Trophoblast cell (in vitro differentiated cells and primary cell): ENCODE data around the gene DCAF15.
A peak's percentile ranks its signal among the peaks of the same experiment; 100 is the strongest.

ENCODE experiments used
- DNase-seq, 2 donors: peaks; one replicate each; pipeline ENCODE4 v3.0.0-alpha.2; 2016
- H2AFZ ChIP-seq: 2 replicates; pipeline ENCODE4 v1.6.1; 2013; ENCODE audit warnings: low read length, moderate library complexity, mild to moderate bottlenecking; ENCODE audit not compliant: insufficient read depth, poor library complexity
- H2AK5ac ChIP-seq: 2 replicates; pipeline ENCODE4 v1.6.1; 2013; ENCODE audit warnings: mild to moderate bottlenecking, low read length
- H2BK120ac ChIP-seq: 2 replicates; pipeline ENCODE4 v1.6.1; 2013; ENCODE audit warnings: low read length, mild to moderate bottlenecking, moderate library complexity; ENCODE audit not compliant: insufficient read depth, poor library complexity
- H2BK12ac ChIP-seq: 2 replicates; pipeline ENCODE4 v1.6.1; 2013; ENCODE audit warnings: mild to moderate bottlenecking, low read length, moderate library complexity
- H2BK5ac ChIP-seq: 2 replicates; pipeline ENCODE4 v1.6.1; 2013; ENCODE audit warnings: low read length, low read depth, moderate library complexity, mild to moderate bottlenecking; ENCODE audit not compliant: poor library complexity
- H3K14ac ChIP-seq: 2 replicates; pipeline ENCODE4 v1.6.1; 2013; ENCODE audit warnings: mild to moderate bottlenecking, low read length
- H3K18ac ChIP-seq: 2 replicates; pipeline ENCODE4 v1.6.1; 2013; ENCODE audit warnings: mild to moderate bottlenecking, low read length
- H3K23ac ChIP-seq: 2 replicates; pipeline ENCODE4 v1.6.1; 2013; ENCODE audit warnings: low read length
- H3K27ac ChIP-seq: 2 replicates; pipeline ENCODE4 v1.5.1; 2013; ENCODE audit warnings: low read depth, mild to moderate bottlenecking, inconsistent platforms, low read length, moderate library complexity
- H3K27me3 ChIP-seq: 2 replicates; pipeline ENCODE4 v1.6.1; 2013; ENCODE audit warnings: inconsistent platforms, mild to moderate bottlenecking, low read length, moderate library complexity; ENCODE audit not compliant: insufficient read depth
- H3K36me3 ChIP-seq, 2 experiments: 1 replicate in 1 of 2; 2 replicates in 1 of 2; pipeline ENCODE4 v1.6.1; 2013; ENCODE audit warnings: low read length in 2 of 2, mild to moderate bottlenecking in 2 of 2, moderate library complexity in 1 of 2; ENCODE audit not compliant: insufficient read depth in 2 of 2, control insufficient read depth in 1 of 2
- H3K4ac ChIP-seq: 2 replicates; pipeline ENCODE4 v1.6.1; 2013; ENCODE audit warnings: low read depth, mild to moderate bottlenecking, low read length, moderate library complexity
- H3K4me1 ChIP-seq, 2 experiments: 1 replicate in 1 of 2; 2 replicates in 1 of 2; pipeline ENCODE4 v1.6.1; 2013; ENCODE audit warnings: low read length in 2 of 2, mild to moderate bottlenecking in 2 of 2, moderate library complexity in 1 of 2; ENCODE audit not compliant: insufficient read depth in 2 of 2, control insufficient read depth in 1 of 2
- H3K4me2 ChIP-seq: 2 replicates; pipeline ENCODE4 v1.6.1; 2013; ENCODE audit warnings: inconsistent platforms, mild to moderate bottlenecking, low read length, moderate library complexity
- H3K4me3 ChIP-seq: 2 replicates; pipeline ENCODE4 v1.5.1; 2013; ENCODE audit warnings: mild to moderate bottlenecking, low read depth, low read length, inconsistent platforms
- H3K79me1 ChIP-seq: one replicate; pipeline ENCODE4 v1.6.1; 2013; ENCODE audit warnings: low read length
- H3K79me2 ChIP-seq: 2 replicates; pipeline ENCODE4 v1.6.1; 2013; ENCODE audit warnings: low read length, mild to moderate bottlenecking; ENCODE audit not compliant: control insufficient read depth, insufficient read depth, poor library complexity
- H3K9ac ChIP-seq: 2 replicates; pipeline ENCODE4 v1.6.1; 2013; ENCODE audit warnings: mild to moderate bottlenecking, low read length
- H3K9me3 ChIP-seq: 2 replicates; pipeline ENCODE4 v1.6.1; 2013; ENCODE audit warnings: low read depth, mild to moderate bottlenecking, control low read depth, inconsistent platforms, low read length; ENCODE audit not compliant: insufficient read depth
- H4K12ac ChIP-seq: 2 replicates; pipeline ENCODE4 v1.6.1; 2013; ENCODE audit warnings: low read depth, mild to moderate bottlenecking, low read length, moderate library complexity
- H4K8ac ChIP-seq: 2 replicates; pipeline ENCODE4 v1.6.1; 2013; ENCODE audit warnings: low read depth, mild to moderate bottlenecking, low read length, moderate library complexity
- H4K91ac ChIP-seq: one replicate; pipeline ENCODE4 v1.6.1; 2013; ENCODE audit warnings: low read depth, mild to moderate bottlenecking, low read length, moderate library complexity
- WGBS: extraction: QIAGEN DNeasy Blood & Tissue Kit; methylation state at CpG from one replicate; pipeline ENCODE4 v1.1.7; 2013; ENCODE audit warnings: missing lambda C conversion rate; ENCODE audit not compliant: insufficient read length, insufficient coverage; ENCODE audit errors: extremely low coverage; 5-methylcytosine and 5-hydroxymethylcytosine counted together

The DCAF15 gene

DNA sequence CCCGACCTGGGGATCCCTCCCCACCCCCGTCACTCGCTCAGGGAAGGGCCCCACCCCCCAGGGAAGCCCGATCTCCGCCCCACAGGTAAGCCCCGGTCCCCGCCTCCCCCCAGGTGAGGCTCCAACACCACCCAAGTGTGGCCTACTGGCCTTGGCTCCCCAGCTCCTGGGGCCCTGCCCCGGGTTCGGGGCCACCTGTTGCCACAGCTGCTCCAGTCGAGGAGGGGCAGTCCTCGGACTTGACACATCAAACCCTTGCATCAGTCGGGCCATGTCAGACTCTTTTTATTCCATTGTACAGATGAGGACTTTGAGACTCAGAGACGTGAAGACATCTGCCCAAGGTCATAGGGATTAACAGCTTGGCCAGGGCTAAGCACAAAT, 45.8 kb upstream of the DCAF15 start:
- peak overlapping the region; percentile 28 for H3K14ac ChIP-seq
- H3K27me3 ChIP-seq: no peaks in the 10 kb centered on the region
- peaks cover 3 to 8% of the 10 kb centered on the region in 2 experiments for H3K4me1 ChIP-seq
- peaks cover 0 to 6% of the 10 kb centered on the region in 2 experiments for H3K36me3 ChIP-seq
- peak overlapping the region; percentile 84 for H4K8ac ChIP-seq
- H2AK5ac ChIP-seq: peak overlapping the region; percentile 64
- no peak overlapping the region for H3K9ac ChIP-seq
- WGBS: no CpG with 5 or more reads among the region's 13 CpGs
- no peak overlapping the region for H2BK5ac ChIP-seq
- H2BK12ac ChIP-seq: no peak overlapping the region
- peak in 1 of 2 donors; percentile 4 for DNase-seq
- peak overlapping the region; percentile 48 for H3K4ac ChIP-seq
- H3K4me2 ChIP-seq: peak overlapping the region; percentile 60
- peak overlapping the region; percentile 94 for H3K4me3 ChIP-seq
- no peak overlapping the region for H3K27ac ChIP-seq
- H2AFZ ChIP-seq: peak overlapping the region; percentile 95
- peak overlapping the region; percentile 31 for H4K12ac ChIP-seq
- H3K79me1 ChIP-seq: peaks cover 5% of the 10 kb centered on the region
- H3K79me2 ChIP-seq: peaks cover 5% of the 10 kb centered on the region
- H3K18ac ChIP-seq: peak overlapping the region; percentile 82
- no peak overlapping the region for H3K23ac ChIP-seq
- no peaks in the 10 kb centered on the region for H3K9me3 ChIP-seq
- peak overlapping the region; percentile 29 for H2BK120ac ChIP-seq
- peak overlapping the region; percentile 76 for H4K91ac ChIP-seq

DNA sequence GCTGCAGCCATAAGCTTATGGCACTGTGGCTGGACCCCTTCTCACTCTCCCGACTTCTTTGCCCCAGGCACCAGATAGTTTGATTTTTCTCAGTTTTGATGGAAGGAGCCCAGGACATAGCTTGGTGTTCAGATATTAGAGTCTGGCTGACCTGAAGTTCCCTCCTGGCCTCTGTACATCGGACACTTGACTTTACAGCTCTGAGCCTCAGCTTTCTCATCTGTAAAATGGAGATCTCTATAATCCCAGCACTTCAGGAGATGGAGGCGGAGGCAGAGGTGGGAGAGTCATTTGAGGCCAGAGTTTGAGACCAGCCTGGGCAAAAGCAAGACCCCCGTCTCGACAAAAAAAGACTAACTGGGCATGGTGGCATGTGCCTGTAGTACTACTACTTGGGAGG, 45.4 kb upstream of the DCAF15 start:
- Histone ChIP-seq H3K4ac (peak overlapping the region; percentile 27), H3K4me3 (no peak overlapping the region), H3K79me1 (peaks cover 5% of the 10 kb centered on the region), H4K12ac (peak overlapping the region; percentile 31), H3K9me3 (no peaks in the 10 kb centered on the region), H3K14ac (peak overlapping the region; percentile 28), H2BK120ac (no peak overlapping the region), H4K91ac (no peak overlapping the region), H4K8ac (peak overlapping the region; percentile 84), H3K79me2 (peaks cover 5% of the 10 kb centered on the region), H3K36me3 (peaks cover 0 to 6% of the 10 kb centered on the region in 2 experiments), H3K23ac (no peak overlapping the region), H3K27me3 (no peaks in the 10 kb centered on the region), H3K27ac (no peak overlapping the region), H2AK5ac (peak overlapping the region; percentile 64), H3K4me1 (peaks cover 3 to 8% of the 10 kb centered on the region in 2 experiments), H2AFZ (no peak overlapping the region), H3K4me2 (peak overlapping the region; percentile 60), H2BK12ac (no peak overlapping the region), H2BK5ac (no peak overlapping the region), H3K18ac (peak overlapping the region; percentile 81), H3K9ac (no peak overlapping the region)
- WGBS: no CpG with 5 or more reads among the region's 5 CpGs
- no peak for DNase-seq

DNA sequence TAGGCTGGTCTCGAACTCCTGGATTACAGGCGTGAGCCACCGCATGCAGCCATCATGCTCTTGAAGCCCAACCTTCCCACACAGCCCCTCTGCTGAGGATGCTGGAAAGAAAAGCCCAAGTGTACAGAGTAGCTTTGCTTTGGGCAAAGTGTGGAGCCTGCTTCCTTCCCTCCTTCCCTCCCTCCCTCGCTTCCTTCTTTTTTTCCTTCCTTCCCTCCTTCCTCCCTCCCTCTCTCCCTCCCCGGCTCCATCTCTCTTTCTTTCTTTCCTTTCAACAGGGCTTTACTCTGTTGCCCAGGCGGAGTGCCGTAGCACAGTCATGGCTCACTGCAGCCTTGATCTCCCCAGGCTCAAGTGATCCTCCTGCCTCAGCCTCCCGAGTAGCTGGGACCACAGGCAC, 43.6 kb upstream of the DCAF15 start:
- WGBS: no CpG with 5 or more reads among the region's 8 CpGs
- no peak overlapping the region for H4K8ac ChIP-seq

DNA sequence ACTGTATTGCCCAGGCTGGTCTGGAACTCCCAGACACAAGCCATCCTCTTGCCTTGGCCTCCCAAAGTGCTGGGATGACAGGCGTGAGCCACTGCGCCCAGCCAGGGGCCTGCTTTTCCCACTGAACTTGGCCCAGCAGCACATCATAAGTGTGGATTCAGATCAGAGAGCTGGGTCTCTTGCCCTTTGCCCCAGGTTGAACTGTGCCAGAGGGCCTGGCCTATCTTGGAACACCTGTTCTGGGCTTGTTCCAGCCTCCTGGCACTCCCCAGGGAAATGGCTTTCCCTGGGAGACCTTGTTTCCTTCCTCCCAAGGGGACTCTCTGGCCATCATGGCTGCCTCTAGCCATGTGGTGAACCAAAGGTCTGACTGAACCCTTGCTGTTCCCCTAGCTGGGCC, 42.9 kb upstream of the DCAF15 start:
- H4K8ac ChIP-seq: no peak overlapping the region
- no peak for DNase-seq
- H3K79me2 ChIP-seq: peaks cover 5% of the 10 kb centered on the region
- H3K9ac ChIP-seq: no peak overlapping the region
- no peak overlapping the region for H2AK5ac ChIP-seq
- no peak overlapping the region for H2BK12ac ChIP-seq
- no peak overlapping the region for H4K12ac ChIP-seq
- no peak overlapping the region for H3K18ac ChIP-seq
- H3K27ac ChIP-seq: no peak overlapping the region
- H3K4ac ChIP-seq: no peak overlapping the region
- no peaks in the 10 kb centered on the region for H3K9me3 ChIP-seq
- H2BK5ac ChIP-seq: no peak overlapping the region
- no peaks in the 10 kb centered on the region for H3K27me3 ChIP-seq
- H3K36me3 ChIP-seq: peaks cover 18 to 24% of the 10 kb centered on the region in 2 experiments
- H3K14ac ChIP-seq: no peak overlapping the region
- H3K23ac ChIP-seq: no peak overlapping the region
- H2BK120ac ChIP-seq: no peak overlapping the region
- H3K4me2 ChIP-seq: no peak overlapping the region
- no peak overlapping the region for H3K4me3 ChIP-seq
- H3K4me1 ChIP-seq: peaks cover 3 to 8% of the 10 kb centered on the region in 2 experiments
- no CpG with 5 or more reads among the region's 2 CpGs for WGBS
- H4K91ac ChIP-seq: no peak overlapping the region
- no peak overlapping the region for H2AFZ ChIP-seq
- peaks cover 5% of the 10 kb centered on the region for H3K79me1 ChIP-seq

More for the DNA sequence above, 43.6 kb upstream of the DCAF15 start:
- no peak overlapping the region for H2AFZ ChIP-seq
- H3K9me3 ChIP-seq: no peaks in the 10 kb centered on the region
- H3K36me3 ChIP-seq: peaks cover 14 to 21% of the 10 kb centered on the region in 2 experiments
- H3K27ac ChIP-seq: no peak overlapping the region
- no peak overlapping the region for H3K23ac ChIP-seq
- no peak overlapping the region for H2BK5ac ChIP-seq
- H3K4me2 ChIP-seq: no peak overlapping the region
- no peak overlapping the region for H3K14ac ChIP-seq
- H2AK5ac ChIP-seq: no peak overlapping the region
- H3K4me1 ChIP-seq: peaks cover 3 to 8% of the 10 kb centered on the region in 2 experiments
- peaks cover 5% of the 10 kb centered on the region for H3K79me2 ChIP-seq
- H3K79me1 ChIP-seq: peaks cover 5% of the 10 kb centered on the region
- H3K9ac ChIP-seq: no peak overlapping the region
- H2BK120ac ChIP-seq: no peak overlapping the region
- no peak overlapping the region for H3K4ac ChIP-seq
- no peaks in the 10 kb centered on the region for H3K27me3 ChIP-seq
- H4K91ac ChIP-seq: no peak overlapping the region
- H4K12ac ChIP-seq: no peak overlapping the region
- DNase-seq: no peak
- no peak overlapping the region for H2BK12ac ChIP-seq
- H3K4me3 ChIP-seq: no peak overlapping the region
- no peak overlapping the region for H3K18ac ChIP-seq
